HG03139 (cell line): ENCODE measurements around the gene CLCN1.

ENCODE experiments used
- ATAC-seq: cut with Tn5 transposase; IDR thresholded peaks from one replicate; pipeline ENCODE4 v1.9.1; 2021; ENCODE audit not compliant: unreplicated experiment

The CLCN1 gene

GRCh38 chr7:143395187-143396149 is 79.6 kb downstream of the CLCN1 start:
- ATAC-seq: no peak

GRCh38 chr7:143396182-143396581 is 80.3 kb downstream of the CLCN1 start:
- ATAC-seq: no peak

GRCh38 chr7:143396625-143397556 is 81.0 kb downstream of the CLCN1 start:
- no peak for ATAC-seq

- no peak for ATAC-seq
Observed at GRCh38 chr7:143397710-143398530, 82.0 kb downstream of the CLCN1 start.

- no peak for ATAC-seq
Observed at GRCh38 chr7:143398616-143399015, 82.7 kb downstream of the CLCN1 start.

- ATAC-seq: no peak
Observed at GRCh38 chr7:143399151-143399550, 83.2 kb downstream of the CLCN1 start.

- ATAC-seq: no peak
Observed at GRCh38 chr7:143399642-143400041, 83.7 kb downstream of the CLCN1 start.

GRCh38 chr7:143401265-143401664 is 85.4 kb downstream of the CLCN1 start:
- no peak for ATAC-seq
